Ramos (cell line): ENCODE data around the gene ATXN10.

Experiments
- in situ Hi-C: fragments of 300-500 bp; cut with MboI; formaldehyde crosslinking; loops from one replicate; pipeline ENCODE4 v1.14.3; 2022; ENCODE audit warnings: low sequenced_read_pairs; ENCODE audit not compliant: unreplicated experiment

The ATXN10 gene

GRCh38 chr22:45805413-45805812 is 133.8 kb downstream of the ATXN10 start:
- in situ Hi-C loops = no loop called here

- in situ Hi-C loops = no loop called here
Observed at GRCh38 chr22:45807156-45807915, 135.7 kb downstream of the ATXN10 start.

- in situ Hi-C loops = no loop called here
Observed at GRCh38 chr22:45812910-45813309, 141.3 kb downstream of the ATXN10 start.

- in situ Hi-C loops = no loop called here
Observed at GRCh38 chr22:45814198-45814597, 142.6 kb downstream of the ATXN10 start.

GRCh38 chr22:45816776-45817175 is 145.1 kb downstream of the ATXN10 start:
- in situ Hi-C loops = no loop called here

GRCh38 chr22:45817745-45818423 is 146.2 kb downstream of the ATXN10 start:
- in situ Hi-C loops = no loop called here

- in situ Hi-C loops = no loop called here
Observed at GRCh38 chr22:45818424-45819085, 146.9 kb downstream of the ATXN10 start.

GRCh38 chr22:45819305-45819704 is 147.7 kb downstream of the ATXN10 start:
- in situ Hi-C loops = no loop called here

- in situ Hi-C loops = no loop called here
Observed at GRCh38 chr22:45823336-45823735, 151.7 kb downstream of the ATXN10 start.

GRCh38 chr22:45826520-45826919 is 154.9 kb downstream of the ATXN10 start:
- in situ Hi-C loops = no loop called here

GRCh38 chr22:45828841-45829240 is 157.2 kb downstream of the ATXN10 start:
- in situ Hi-C loops = no loop called here

- in situ Hi-C loops = no loop called here
Observed at GRCh38 chr22:45830531-45831245, 159.1 kb downstream of the ATXN10 start.

- in situ Hi-C loops = no loop called here
Observed at GRCh38 chr22:45831394-45831793, 159.8 kb downstream of the ATXN10 start.

GRCh38 chr22:45832180-45832579 is 160.5 kb downstream of the ATXN10 start:
- in situ Hi-C loops = no loop called here

- in situ Hi-C loops = no loop called here
Observed at GRCh38 chr22:45832959-45833580, 161.4 kb downstream of the ATXN10 start.

GRCh38 chr22:45833613-45834012 is 162.0 kb downstream of the ATXN10 start:
- in situ Hi-C loops = no loop called here

- in situ Hi-C loops = no loop called here
Observed at GRCh38 chr22:45834241-45834640, 162.6 kb downstream of the ATXN10 start.

- in situ Hi-C loops = no loop called here
Observed at GRCh38 chr22:45834795-45835194, 163.2 kb downstream of the ATXN10 start.

- in situ Hi-C loops = no loop called here
Observed at GRCh38 chr22:45836418-45837169, 165.0 kb downstream of the ATXN10 start.

GRCh38 chr22:45837508-45837907 is 165.9 kb downstream of the ATXN10 start:
- in situ Hi-C loops = no loop called here
